Measurements from ENCODE around the gene TTLL9.
A peak's percentile ranks its signal among the peaks of the same experiment; 100 is the strongest.
"Not testable (repeated sequence)": the region's sequence is repeated elsewhere in the genome, so short reads cannot be mapped to it uniquely, and the experiment has no call there.

The TTLL9 gene

DNA sequence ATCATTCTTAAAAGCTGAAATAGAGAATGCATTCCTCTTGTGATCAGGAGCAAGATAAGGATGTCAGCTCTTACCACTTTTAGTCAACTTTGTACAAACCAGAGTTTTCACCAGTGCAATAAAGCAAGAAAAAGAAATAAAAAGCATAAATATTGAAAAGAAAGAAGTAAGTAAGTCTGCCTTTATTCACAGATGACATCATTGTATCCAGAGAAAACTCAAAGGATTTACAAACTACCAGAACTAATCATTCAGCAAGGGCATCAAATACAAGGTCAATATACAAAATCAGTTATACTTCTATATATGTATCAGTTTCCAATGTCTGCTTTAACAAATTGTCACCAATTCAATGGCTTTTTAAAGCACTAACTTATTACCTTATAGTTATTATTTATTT lies 13.4 kb downstream of the TTLL9 start:
- no peak for DNase-seq

DNA sequence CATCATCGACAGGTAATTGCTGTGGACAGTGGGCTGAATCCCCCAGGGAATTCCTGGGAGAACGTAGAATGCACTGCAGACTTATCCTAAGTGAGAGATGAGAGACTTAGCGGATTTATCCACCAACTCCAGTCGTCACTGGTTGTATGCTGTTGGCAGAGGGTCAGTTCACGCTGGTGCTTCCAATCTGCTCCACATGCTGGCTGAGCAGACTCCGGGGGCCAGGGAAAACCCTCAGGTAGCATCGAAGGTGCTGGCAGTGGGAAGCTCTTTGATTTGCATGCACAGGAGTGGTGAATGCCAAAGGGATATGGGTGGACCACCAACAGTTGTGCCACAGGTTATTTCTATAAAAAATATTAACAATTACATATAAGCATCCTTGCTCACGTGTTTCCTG lies 20.2 kb downstream of the TTLL9 start:
- no peak for DNase-seq

DNA sequence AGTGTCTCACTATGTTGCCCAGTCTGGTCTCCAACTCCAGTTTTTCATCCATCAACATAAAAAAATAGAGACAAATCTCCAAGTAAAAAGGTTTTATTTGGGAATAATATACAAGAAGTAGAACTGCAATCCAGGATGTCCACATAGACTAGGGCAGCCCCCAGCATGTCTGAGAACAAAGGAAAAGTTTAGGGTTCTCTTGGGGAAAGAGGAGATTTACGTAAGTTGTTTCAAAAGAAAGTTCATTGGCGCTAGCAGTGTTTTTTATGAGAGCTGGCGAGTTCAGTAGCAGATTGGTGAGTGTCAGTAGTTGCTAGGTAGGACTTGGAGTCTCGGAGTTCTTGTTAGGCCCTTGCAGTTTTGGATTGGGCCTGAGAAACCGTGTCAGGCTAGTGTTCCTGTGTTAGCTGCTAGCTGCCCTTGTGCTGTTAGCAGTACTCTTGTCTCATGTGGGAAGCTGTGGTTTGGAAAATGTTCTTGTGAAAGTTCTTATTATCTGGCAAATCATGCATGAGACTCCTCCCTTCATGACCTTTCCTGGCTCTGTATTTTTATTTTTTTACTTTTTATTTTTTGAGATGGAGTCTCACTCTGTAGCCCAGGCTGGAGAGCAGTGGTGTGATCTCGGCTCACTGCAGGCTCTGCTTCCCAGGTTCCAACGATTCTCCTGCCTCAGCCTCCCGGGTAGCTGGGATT lies 24.7 kb downstream of the TTLL9 start:
- no peak for DNase-seq

DNA sequence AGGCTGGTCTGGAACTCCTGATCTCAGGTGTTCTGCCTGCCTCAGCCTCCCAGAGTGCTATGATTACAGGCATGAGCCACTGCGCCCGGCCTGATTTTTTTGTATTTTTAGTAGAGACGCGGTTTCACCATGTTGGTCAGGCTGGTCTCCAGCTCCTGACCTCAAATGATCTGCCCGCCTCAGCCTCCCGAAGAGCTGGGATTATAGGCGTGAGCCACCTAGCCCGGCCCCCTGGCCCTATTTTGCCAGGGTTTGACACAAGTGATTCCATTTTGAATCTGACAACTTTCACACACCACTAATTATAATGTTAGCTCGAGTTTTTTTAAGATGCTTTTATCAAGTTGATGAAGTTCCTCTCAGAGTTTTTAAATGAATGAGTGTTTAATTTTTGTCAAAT lies 25.6 kb downstream of the TTLL9 start:
- DNase-seq, result no peak

DNA sequence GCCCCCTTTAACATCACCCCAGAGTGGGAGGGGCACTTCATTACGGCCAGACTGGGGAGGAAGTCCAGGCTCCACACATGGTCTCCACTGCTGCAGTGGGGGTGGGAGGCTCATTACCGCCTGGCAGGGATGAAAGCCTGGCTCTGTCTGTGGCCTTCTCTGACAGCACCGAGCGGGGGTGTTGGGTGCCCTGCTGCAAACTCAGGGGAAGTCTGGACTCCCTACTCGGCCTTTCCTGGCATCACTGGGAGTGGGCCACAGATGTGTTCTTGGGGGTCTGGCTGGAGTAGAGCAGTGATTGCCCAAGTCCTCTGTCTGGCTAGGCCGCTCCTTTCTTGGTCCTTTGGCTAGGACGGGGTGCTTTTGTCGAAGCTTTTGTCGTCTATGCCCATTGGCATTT lies 27.1 kb downstream of the TTLL9 start:
- no peak for DNase-seq

DNA sequence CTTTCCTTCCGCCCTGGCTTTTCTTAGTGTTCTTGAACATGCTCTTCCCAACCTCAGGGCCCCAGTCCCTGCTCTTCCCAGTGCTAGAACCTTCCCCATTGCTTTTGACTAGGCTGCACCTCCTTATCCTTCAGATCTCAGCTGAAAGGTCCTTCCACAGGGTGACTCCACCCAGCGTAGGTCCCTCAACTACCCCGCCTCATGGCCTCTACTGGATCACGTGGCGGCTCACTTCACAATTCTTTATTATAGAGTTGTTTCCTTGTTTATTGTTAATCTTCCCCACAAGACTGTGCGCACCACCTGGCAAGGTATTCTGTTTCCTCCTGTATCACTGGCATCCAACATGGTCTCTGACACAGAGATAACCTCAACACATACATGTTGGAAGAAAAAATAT lies 31.2 kb downstream of the TTLL9 start:
- DNase-seq, result no peak

GRCh38 chr20:31903627-31904386 lies 33.4 kb downstream of the TTLL9 start:
- no peak for DNase-seq

DNA sequence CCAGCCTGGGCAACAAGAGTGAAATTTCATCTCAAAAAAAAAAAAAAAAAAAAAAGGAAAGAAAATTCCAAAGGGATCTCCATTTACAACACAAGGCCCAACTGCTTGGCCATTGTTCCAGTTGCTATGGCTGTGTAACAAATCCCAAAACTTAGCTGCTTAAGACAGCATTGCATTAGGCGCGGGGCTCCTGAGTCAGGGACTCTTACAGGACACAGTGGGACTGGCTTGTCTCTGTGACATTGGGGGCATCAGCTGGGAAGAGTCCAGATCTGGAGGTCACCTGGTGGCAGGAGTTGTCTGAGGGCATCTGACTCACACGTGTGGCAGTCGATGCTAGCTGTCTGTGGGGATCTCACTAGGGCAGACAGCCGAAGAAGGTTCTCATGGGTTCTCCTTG lies 35.6 kb downstream of the TTLL9 start:
- no peak for DNase-seq

DNA sequence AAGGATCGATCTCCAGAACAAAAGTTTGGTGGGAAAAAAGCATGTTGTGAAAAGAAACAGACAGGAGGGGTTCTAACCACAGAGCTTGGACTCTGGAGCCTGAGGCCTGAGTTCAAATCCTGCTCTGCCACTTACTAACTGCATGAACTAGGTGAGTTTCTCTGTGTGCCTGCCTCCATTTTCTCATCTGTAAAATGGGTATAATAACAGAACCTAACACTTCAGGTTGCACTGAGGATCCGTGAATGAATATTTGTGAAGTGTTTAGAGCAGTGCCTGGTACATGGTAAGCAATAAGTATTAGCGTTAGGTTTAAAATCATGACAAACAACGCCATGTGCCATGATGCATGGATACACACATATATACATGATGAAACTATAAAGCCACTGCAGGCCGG lies 36.6 kb downstream of the TTLL9 start:
- DNase-seq, result no peak

DNA sequence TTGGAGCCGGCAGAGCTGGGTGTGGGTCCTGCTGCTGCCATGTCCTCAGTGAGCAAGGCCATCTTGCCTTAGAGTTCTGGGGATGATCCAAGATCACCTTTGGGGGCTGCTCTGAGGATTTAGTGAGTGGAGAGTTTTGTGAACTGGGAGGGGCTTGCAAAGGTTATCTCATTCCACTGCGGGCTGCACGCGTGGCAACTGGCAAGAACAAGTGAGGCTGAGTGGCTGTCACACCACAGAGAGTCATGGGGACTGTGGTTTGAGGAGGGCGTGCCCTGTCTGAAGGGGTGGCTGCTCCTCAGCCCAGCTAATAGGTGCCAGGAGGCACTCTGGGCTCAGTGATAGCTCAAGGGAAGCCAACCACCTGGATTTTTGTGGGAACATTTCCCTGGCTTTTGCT lies 37.6 kb downstream of the TTLL9 start:
- no peak for DNase-seq

- DNase-seq, result no peak
Measured at GRCh38 chr20:31908424-31908823, 38.0 kb downstream of the TTLL9 start.

DNA sequence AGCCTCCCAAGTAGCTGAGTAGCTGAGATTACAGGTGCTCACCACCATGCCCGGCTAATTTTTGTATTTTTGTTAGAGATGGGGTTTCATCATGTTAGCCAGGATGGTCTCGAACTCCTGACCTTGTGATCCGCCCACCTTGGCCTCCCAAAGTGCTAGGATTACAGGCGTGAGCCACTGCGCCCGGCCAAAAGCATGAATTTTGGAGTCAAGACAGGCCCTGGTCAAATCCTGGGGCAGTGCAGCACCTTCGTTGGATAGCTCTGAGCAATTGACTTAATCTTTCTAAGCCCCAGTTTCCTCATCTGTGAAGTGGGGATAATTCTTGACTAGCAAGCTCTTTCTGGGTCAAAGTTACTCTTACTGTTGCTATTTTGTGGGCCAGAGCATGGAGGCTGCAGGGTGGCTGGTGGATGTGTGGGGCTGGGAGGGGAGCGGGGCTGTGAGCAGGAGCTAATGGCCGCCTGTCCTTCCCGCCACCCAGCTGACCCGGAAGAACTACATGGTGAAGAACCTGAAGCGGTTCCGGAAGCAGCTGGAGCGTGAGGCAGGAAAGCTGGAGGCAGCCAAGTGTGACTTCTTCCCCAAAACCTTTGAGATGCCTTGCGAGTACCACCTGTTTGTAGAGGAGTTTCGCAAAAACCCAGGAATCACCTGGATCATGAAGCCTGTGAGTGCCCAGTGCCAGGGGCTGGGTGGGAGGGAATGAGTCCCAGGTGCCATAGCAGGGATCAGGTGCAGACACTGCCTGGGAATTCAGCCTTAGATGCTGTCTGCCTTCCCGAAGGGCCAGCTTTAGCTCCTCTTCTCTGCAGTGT lies 39.0 kb downstream of the TTLL9 start:
- DNase-seq, result no peak

- no peak for DNase-seq
Measured at GRCh38 chr20:31910071-31910803, 39.8 kb downstream of the TTLL9 start.

DNA sequence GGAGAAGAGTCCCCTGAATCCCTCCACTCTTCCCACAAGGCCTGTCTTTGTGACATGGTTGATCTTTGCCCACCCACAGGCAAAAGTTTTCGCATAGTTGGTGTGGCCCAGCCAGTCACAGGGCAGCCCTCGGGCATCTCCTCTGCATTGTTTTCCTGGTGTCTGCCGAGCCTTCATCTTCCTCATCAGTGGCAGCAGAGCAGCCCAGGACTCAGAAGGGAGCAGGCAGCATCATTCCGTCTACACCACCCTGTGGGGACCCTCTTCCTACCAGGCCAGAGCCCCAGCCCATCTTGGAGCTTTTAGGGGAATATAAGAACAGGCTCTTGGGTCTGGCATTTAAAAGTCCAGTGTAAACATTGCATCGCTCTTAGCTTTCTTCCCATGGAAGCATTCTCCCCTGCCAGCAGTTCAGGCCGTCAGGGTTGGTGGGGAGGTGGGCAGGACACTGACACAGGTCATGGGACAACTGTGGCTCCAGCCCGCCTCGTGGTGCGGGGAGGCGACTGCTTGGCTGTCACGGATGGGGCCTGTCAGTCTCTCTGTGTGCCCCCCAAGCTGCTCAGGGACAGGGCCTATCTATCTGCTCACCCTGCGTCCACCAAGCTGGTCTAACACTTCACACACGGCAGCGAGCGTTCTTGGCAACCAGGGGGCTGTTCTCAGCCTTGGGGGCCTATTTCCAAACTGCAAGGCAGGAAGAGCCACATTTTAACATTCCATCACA lies 43.2 kb downstream of the TTLL9 start:
- DNase-seq, result no peak

DNA sequence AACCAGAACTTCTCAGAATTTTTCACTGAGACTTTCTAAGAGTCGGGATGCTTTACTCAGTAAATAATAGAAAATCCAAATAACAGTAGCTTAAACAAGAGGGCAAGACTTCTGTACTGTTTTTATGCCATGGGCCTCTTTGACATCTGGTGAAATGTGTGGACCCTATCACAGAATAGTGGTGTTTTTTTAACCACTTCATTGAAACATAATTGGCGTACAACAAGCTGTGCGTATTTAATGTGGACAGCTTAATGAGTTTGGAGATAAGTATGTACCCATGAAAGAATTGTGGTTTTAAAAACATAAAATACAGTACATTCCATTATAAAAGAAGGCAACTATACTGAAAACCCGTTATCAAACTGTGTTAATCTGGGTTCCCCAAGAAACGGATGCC lies 43.7 kb downstream of the TTLL9 start:
- no peak for DNase-seq

GRCh38 chr20:31915491-31916280 lies 45.3 kb downstream of the TTLL9 start:
- DNase-seq, result peak in 1 of 2 experiments; percentile 10

DNA sequence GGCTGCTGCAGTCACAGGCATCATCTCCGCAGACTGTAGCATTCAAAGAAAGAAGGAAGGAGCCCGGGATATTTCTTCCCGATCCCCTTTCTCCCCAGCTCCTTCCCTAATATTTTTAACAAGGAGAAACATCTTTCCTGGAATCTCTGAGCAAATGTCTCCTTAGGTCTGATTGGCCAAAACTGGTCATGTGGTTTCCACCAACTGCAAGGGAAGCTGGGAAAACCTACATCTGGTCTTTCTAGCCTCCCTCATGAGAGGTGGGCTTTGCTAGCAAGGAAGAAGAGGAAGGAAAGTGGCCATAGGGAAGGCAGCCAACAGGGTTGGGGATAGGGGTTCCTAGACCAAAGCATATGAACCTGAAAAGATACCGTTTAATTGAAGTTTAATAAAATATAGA lies 46.3 kb downstream of the TTLL9 start:
- no peak for DNase-seq

DNA sequence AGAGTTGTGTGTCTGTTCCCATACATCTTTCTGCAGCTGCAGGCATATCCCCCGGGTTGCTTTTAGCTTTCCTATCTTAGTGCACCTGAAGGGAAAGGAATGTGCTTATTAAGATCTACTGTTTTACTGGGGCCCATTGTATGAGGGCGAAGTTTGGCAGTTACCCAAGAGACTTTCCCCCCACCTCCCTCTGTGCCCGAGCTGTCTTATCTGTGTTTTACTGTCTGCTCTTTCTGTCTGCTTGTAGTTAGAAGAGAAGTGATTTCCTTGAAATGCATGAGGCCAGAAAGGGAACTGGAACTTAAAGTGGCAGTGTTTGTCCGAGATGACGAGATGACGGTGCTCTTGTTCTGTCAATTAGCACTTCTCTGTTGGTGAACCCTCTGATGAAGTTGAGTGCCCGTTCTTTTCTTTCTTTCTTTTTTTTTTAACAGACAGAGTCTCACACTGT lies 47.6 kb downstream of the TTLL9 start:
- not testable (repeated sequence) for DNase-seq

- DNase-seq, result no peak
Measured at GRCh38 chr20:31918466-31919105, 48.2 kb downstream of the TTLL9 start.

- DNase-seq, result no peak
Measured at GRCh38 chr20:31919410-31920155, 49.1 kb downstream of the TTLL9 start.
